Activated T-helper 1 cell treated with anti-CD3 and anti-CD28 coated beads, Interleukin-12 subunit alpha, Interleukin-12 subunit beta, Interleukin-2, Interleukin-4 antibody, amounts not matched to agents 30 ng/mL and 10 ng/mL and 1 ng/mL, durations not matched to agents 14 hours and 24 hours and 36 hours (primary cell): Measurements from ENCODE around the gene GPX8. TPM values are rescaled to one million over a fixed set of nuclear protein-coding genes. Genes with fewer than 3 reads are reported as not detected.
A peak's percentile ranks its signal among the peaks of the same experiment; 100 is the strongest.

Experiments used
- DNase-seq: peaks from one replicate; pipeline ENCODE4 v3.0.0; 2021; ENCODE audit warnings: low spot score
- H3K27ac Mint-ChIP-seq: one replicate; pipeline ENCODE4 v1.8.0; 2021; ENCODE audit warnings: mild to moderate bottlenecking, mixed read lengths
- H3K27me3 Mint-ChIP-seq: one replicate; pipeline ENCODE4 v1.8.0; 2022; ENCODE audit warnings: mild to moderate bottlenecking, moderate library complexity, mixed read lengths; ENCODE audit not compliant: insufficient read depth
- H3K36me3 Mint-ChIP-seq: one replicate; pipeline ENCODE4 v1.8.0; 2021; ENCODE audit warnings: low read depth, mixed read lengths
- H3K4me1 Mint-ChIP-seq: one replicate; pipeline ENCODE4 v1.8.0; 2021; ENCODE audit warnings: low read depth, mixed read lengths
- H3K4me3 Mint-ChIP-seq: one replicate; pipeline ENCODE4 v1.8.0; 2021; ENCODE audit warnings: mild to moderate bottlenecking, moderate library complexity, mixed read lengths
- H3K9me3 Mint-ChIP-seq: one replicate; pipeline ENCODE4 v1.8.0; 2021; ENCODE audit warnings: mixed read lengths
- intact Hi-C: fragments of 100-400 bp; cut with micrococcal nuclease; formaldehyde crosslinking; loops from one replicate; pipeline ENCODE4 v1.15.1; 2024
- total RNA-seq: library from RNA; stranded (reverse); gene quantifications from 2 replicates; pipeline ENCODE4 v1.2.3, GENCODE V29; 2022

The GPX8 gene, protein sequence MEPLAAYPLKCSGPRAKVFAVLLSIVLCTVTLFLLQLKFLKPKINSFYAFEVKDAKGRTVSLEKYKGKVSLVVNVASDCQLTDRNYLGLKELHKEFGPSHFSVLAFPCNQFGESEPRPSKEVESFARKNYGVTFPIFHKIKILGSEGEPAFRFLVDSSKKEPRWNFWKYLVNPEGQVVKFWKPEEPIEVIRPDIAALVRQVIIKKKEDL
- not detected in 2 replicates for total RNA-seq

DNA sequence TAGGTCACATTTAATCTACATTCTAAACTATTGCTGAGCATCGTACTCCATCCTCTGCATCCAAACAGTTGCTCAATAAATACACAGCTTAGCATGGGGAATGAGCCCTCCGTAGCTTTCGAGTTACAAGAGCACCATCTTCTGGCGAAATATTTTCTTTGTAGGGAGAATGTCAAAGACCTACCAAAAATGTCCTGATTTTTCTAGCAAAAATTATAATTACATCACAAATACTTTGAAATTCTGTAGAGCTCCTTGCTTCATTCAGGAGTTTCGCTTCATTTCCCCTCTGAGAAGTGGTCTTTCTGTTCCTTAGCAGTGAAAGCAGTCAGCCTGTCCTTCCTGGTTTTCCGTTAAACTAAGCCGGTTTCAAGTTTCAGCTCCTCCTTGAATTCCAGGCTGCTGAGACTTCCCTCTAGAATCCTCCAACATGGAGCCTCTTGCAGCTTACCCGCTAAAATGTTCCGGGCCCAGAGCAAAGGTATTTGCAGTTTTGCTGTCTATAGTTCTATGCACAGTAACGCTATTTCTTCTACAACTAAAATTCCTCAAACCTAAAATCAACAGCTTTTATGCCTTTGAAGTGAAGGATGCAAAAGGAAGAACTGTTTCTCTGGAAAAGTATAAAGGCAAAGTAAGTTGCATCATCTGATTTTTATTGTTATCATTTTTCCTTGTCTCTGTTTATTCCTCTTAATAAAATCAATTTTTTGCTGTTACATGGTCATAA is at the start of gene GPX8:
Gene GPX8 (plus strand): TSS at position 409 of the 730 bp plus-strand sequence. CDS start 22 bp downstream, at position 431.
- Mint-ChIP-seq H3K4me1 (peaks cover 8% of the 10 kb centered on the region), H3K27ac (no peak within 1 kb of the TSS), H3K27me3 (peaks cover 64% of the 10 kb centered on the region), H3K36me3 (no peaks in the 10 kb centered on the region), H3K4me3 (no peak within 1 kb of the TSS), H3K9me3 (no peaks in the 10 kb centered on the region)
- intact Hi-C loops, result loop anchor here (1.0 to 10.0 kb wide), 5 partner anchors 216 to 915 kb away; partner anchors contain the start of gene SNX18
- DNase-seq, result no peak

DNA sequence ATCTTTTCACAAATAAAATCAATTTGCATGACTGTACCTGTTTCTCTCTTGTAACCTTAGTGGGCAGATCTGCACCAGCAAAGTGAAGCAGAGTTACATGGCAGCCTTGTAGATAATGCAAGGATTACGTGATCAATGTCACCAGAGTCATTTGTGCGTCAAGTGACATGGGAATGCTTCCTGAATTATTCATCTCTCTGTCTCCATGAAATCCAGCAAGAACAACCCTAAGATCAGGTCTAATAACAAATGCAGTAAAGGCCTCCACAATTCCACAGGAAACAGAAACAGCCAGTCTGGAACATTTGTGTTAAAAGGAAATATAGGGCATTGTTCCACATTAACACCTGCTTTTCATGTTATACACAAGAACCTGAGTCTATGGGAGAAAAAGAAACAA is 49.8 kb upstream of the GPX8 start:
- H3K36me3 Mint-ChIP-seq, result peaks cover 55% of the 10 kb centered on the region
- peaks cover 67% of the 10 kb centered on the region for H3K4me1 Mint-ChIP-seq
- H3K4me3 Mint-ChIP-seq, result no peak overlapping the region
- peaks cover 2% of the 10 kb centered on the region for H3K27me3 Mint-ChIP-seq
- peaks cover 3% of the 10 kb centered on the region for H3K9me3 Mint-ChIP-seq
- DNase-seq, result no peak
- intact Hi-C loops, result no loop called here
- H3K27ac Mint-ChIP-seq, result no peak overlapping the region

DNA sequence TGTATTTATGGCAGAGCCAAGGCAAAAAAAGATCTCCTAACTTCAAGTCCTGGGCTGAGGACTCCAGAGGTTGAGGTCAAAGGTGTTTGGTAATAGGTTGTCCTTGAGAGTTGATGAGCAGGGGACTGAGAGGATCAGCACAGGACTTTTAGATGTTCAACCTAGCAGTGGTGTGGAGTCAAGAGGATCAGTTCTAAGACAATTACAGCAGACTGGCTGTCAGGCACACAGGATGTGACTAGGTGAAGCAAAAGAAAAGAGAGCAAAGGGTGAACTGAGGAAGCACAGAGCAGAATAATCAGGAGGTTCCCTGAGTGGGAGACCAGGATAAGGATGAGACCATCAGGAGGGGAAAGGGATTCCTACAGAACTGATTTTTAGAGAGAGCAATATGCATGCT is 46.6 kb upstream of the GPX8 start:
- Mint-ChIP-seq H3K36me3 (peaks cover 34% of the 10 kb centered on the region), H3K4me3 (peak overlapping the region; percentile 4), H3K27me3 (peaks cover 6% of the 10 kb centered on the region), H3K9me3 (peaks cover 3% of the 10 kb centered on the region), H3K4me1 (peaks cover 42% of the 10 kb centered on the region), H3K27ac (peak overlapping the region; percentile 15)
- intact Hi-C loops, result no loop called here
- DNase-seq, result no peak

DNA sequence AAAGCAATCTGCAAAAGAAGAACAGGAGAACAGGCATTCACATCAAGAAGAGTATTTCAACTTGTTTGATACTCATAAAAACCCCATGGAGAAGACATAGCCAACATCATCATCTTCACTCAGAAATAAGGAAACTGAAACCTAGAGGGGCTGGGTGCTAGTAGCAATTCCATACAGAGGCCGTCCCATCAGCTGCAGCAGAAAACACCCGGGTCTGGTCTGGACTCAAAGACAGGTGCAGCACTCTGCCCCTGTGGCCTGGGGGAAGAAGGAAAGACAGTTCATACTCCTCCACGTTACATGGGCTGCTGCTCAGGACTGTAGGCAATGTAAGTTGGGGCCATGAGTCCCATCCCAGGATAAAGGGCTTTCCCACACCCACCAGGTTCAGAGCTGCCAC is 45.9 kb upstream of the GPX8 start:
- intact Hi-C loops, result no loop called here
- DNase-seq, result no peak
- H3K27ac Mint-ChIP-seq, result no peak overlapping the region
- peaks cover 3% of the 10 kb centered on the region for H3K9me3 Mint-ChIP-seq
- peaks cover 28% of the 10 kb centered on the region for H3K36me3 Mint-ChIP-seq
- peaks cover 35% of the 10 kb centered on the region for H3K4me1 Mint-ChIP-seq
- H3K4me3 Mint-ChIP-seq, result no peak overlapping the region
- peaks cover 6% of the 10 kb centered on the region for H3K27me3 Mint-ChIP-seq

DNA sequence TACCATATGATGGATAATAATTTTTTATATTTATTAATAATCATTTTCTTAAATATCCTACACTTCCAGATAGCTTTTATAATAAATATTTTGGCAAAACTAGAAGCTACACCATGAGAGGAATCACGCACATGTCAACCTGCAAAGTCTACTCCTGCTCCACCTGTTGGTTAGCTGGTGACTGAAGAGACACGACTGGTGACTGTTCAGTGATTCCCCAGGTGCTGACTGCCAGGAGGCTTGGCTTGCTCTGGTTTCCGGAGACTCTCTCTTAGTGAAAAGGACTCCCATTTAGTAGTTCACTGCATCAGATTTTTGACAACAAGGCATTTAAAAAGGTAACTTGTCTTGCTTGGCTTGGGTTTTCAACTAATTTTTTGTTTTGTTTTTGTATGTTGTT is 36.6 kb upstream of the GPX8 start:
- Mint-ChIP-seq H3K9me3 (no peaks in the 10 kb centered on the region), H3K4me1 (no peaks in the 10 kb centered on the region), H3K27ac (no peak overlapping the region), H3K36me3 (peaks cover 5% of the 10 kb centered on the region), H3K4me3 (no peak overlapping the region), H3K27me3 (peaks cover 11% of the 10 kb centered on the region)
- intact Hi-C loops, result no loop called here
- no peak for DNase-seq

DNA sequence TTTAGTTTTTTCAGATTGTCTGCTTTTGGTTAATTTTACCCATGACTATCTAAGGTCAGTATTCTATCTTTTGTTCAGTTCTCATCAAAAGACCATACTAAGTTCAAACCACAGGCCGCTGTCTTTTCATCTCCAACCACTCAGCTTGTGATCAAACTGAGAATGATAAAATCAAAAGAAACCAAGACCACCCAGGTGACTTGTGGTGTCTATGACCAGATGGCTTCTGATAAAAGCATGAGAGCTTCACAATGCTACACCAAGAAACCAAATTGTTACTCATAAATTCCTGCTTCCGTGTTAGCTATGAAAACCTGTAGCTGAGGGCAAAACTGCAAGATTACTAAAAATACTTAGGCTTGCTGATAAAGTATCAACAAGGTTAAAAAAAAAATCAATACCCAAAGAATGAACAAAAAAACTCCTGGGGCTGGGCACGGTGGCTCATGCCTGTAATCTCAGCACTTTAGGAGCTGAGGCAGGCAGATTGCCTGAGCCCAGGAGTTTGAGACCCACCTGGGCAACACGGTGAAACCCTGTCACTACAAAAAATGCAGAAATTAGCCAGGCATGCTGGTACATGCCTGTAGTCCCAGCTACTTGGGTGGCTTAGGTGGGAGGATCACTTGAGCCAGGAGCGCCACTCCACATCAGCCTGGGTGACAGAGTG is 25.8 kb upstream of the GPX8 start:
- Mint-ChIP-seq H3K4me1 (peaks cover 17% of the 10 kb centered on the region), H3K9me3 (peaks cover 31% of the 10 kb centered on the region), H3K4me3 (no peak overlapping the region), H3K27ac (peak overlapping the region; percentile 29), H3K36me3 (peaks cover 19% of the 10 kb centered on the region), H3K27me3 (peaks cover 8% of the 10 kb centered on the region)
- no peak for DNase-seq
- intact Hi-C loops, result no loop called here

DNA sequence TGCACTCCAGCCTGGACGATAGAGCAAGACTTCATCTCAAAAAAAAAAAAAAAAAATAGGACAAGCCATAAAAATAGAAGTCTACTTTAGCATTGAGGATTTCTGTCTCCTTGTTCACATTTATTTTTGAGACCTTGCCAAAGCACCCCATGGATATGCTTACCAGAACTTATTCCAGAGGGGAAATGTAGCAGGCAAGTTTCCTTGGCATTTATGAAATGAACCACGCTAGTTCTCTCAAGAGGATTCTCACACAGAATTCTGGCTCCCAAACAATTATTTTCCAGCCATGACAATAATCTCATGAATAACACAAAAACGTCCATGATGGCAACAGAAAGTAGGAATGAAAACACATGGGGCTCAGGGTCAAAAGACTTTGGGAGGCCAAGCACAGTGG is 23.4 kb upstream of the GPX8 start:
- Mint-ChIP-seq H3K4me3 (no peak overlapping the region), H3K36me3 (peaks cover 11% of the 10 kb centered on the region)
- intact Hi-C loops, result no loop called here

DNA sequence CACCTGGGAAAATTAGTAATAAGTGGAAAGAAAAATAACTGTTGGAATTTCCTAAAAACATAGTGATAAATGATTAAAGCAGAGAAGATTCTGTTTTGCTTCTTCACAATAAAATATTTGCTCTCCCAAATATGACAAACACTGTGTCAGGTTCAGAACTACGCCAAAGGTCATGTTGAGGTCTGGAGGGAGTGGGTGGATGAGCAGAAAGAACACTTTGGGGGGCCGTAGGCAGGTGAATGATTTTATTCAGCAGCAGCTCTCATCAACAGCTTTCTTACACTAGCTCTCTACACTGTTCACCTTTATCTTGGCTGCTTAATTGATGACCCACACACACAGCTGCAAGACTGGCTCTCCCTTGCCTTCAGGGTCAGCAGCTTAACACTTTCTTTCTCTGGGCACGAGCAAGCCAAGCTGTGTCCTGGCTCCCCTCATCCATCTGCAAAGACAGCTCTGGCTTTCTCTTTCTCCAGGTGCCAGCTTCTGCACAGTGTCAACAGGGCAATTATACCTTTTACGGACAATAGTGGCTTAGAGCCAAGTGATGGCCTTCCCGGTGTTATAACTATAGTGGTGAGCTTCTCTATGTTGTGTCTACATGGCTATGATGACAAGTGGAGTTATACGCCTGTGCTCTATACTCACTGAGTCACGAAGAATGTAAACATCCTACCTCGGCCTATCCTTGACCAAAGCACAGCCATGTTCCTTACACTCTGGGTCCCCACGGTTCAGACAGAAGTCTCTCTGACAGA is 18.9 kb upstream of the GPX8 start:
- Mint-ChIP-seq H3K4me3 (no peak overlapping the region), H3K27ac (peak overlapping the region; percentile 19)

More for the DNA sequence above, 23.4 kb upstream of the GPX8 start:
- Mint-ChIP-seq H3K27me3 (peaks cover 4% of the 10 kb centered on the region), H3K4me1 (peaks cover 27% of the 10 kb centered on the region), H3K9me3 (peaks cover 11% of the 10 kb centered on the region), H3K27ac (no peak overlapping the region)
- DNase-seq, result no peak

DNA sequence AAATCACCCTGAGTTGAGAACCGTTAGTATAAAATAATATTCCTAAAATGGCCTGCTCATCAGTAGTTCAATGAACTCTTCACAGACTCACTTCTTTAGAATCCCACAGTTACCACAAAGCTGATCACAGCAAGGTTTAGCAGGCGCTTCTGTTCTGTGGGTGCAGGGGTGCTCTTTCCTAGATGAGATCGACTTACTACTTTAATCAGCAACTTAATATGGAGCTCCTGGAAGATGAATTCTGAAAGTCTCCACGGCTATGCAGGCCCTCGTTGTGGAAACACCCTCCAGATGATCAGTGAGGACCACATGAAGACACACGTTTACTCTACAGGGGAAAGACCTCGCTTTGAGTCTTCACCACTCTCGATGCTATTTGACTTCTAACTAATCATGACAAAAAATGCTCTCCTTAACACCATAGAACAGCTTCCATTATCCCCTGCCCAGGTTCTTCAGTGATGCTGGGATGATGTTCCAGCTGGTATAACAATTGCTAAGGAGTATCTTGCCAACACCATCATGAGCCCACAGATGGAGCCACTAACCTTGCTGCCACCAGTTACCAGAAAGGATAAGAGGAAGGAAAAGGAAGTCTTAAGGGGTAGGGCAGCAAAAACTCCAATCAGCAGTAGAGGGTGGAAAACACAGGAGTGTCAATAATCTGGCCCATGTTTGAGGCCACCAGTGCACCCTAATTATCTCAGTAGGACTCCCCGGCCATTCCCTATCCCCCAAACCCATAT is 17.9 kb upstream of the GPX8 start:
- H3K27me3 Mint-ChIP-seq, result peaks cover 4% of the 10 kb centered on the region
- peaks cover 13% of the 10 kb centered on the region for H3K36me3 Mint-ChIP-seq
- peaks cover 42% of the 10 kb centered on the region for H3K4me1 Mint-ChIP-seq
- intact Hi-C loops, result no loop called here
- no peak for DNase-seq
- peak overlapping the region; percentile 11 for H3K4me3 Mint-ChIP-seq
- peak overlapping the region; percentile 19 for H3K27ac Mint-ChIP-seq
- H3K9me3 Mint-ChIP-seq, result no peaks in the 10 kb centered on the region

More for the DNA sequence above, 18.9 kb upstream of the GPX8 start:
- H3K36me3 Mint-ChIP-seq, result peaks cover 13% of the 10 kb centered on the region
- no peaks in the 10 kb centered on the region for H3K9me3 Mint-ChIP-seq
- peaks cover 35% of the 10 kb centered on the region for H3K4me1 Mint-ChIP-seq
- DNase-seq, result no peak
- peaks cover 4% of the 10 kb centered on the region for H3K27me3 Mint-ChIP-seq
- intact Hi-C loops, result no loop called here

DNA sequence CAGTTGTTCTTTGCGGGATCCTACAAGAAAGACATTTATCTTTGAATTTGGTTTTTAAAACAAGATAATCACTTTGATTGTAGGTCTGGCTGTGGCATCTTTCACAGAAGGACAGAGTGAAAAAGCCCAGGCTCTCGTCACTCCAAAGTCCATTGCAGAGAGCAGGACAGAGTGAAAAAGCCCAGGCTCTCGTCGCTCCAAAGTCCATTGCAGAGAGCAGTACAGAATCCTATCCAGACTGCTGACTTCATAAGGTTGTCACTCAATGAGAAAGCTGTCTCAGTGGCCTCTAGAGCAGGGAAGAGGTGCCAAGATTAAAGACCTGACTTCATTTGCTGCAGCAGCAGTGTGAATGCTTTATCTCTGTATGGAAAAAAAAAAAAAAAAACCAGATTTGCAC is 16.3 kb upstream of the GPX8 start:
- intact Hi-C loops, result no loop called here
- DNase-seq, result no peak
- H3K4me1 Mint-ChIP-seq, result peaks cover 42% of the 10 kb centered on the region
- H3K4me3 Mint-ChIP-seq, result no peak overlapping the region
- H3K36me3 Mint-ChIP-seq, result peaks cover 8% of the 10 kb centered on the region
- peaks cover 6% of the 10 kb centered on the region for H3K27me3 Mint-ChIP-seq
- no peak overlapping the region for H3K27ac Mint-ChIP-seq
- no peaks in the 10 kb centered on the region for H3K9me3 Mint-ChIP-seq

DNA sequence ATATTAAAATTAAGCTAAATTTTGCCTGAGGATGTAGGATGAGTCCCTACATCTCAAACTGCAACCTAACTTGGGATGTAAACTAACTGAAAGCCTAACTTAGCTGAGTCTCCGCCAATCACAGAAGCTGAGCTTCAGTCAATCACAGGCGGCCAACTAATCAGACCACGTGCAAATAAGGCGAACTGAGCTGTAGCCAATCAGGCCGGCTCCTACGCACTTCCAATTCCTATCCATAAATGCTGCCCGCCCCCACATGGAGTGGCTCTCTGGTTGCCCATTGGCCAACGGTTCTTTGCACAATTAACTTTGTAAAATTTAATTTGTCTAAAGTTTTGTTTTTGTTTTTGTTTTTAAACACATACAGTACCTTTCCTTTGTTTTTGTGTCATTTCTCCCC is 13.9 kb upstream of the GPX8 start:
- Mint-ChIP-seq H3K4me1 (peaks cover 36% of the 10 kb centered on the region), H3K9me3 (no peaks in the 10 kb centered on the region), H3K27me3 (peaks cover 17% of the 10 kb centered on the region), H3K4me3 (peak overlapping the region; percentile 20), H3K36me3 (peaks cover 8% of the 10 kb centered on the region), H3K27ac (no peak overlapping the region)
- no peak for DNase-seq
- intact Hi-C loops, result loop anchor here (1.0 to 2.0 kb wide), 9 partner anchors 44 to 629 kb away; partner anchors contain the start of genes GZMA and SNX18
